NOMO-1 treated with DMSO at 0.1 percent for 48 hours (cell line): Measurements from ENCODE around the gene CEP85.

Experiments
- DNase-seq: peaks from one replicate; lab custom pipeline; 2025; ENCODE audit not compliant: unreplicated experiment; lab: John Stamatoyannopoulos, UW

Gene CEP85

GRCh38 chr1:26307363-26307781 lies 73.4 kb downstream of the CEP85 start:
- no peak for DNase-seq

GRCh38 chr1:26307966-26308899 lies 74.2 kb downstream of the CEP85 start:
- peak; percentile 25 for DNase-seq

GRCh38 chr1:26314501-26314900 lies 80.5 kb downstream of the CEP85 start:
- no peak for DNase-seq

GRCh38 chr1:26315874-26316850 lies 82.2 kb downstream of the CEP85 start:
- no peak for DNase-seq

- DNase-seq, result peak; percentile 5
Observed at GRCh38 chr1:26317146-26317545, 83.1 kb downstream of the CEP85 start.

DNA sequence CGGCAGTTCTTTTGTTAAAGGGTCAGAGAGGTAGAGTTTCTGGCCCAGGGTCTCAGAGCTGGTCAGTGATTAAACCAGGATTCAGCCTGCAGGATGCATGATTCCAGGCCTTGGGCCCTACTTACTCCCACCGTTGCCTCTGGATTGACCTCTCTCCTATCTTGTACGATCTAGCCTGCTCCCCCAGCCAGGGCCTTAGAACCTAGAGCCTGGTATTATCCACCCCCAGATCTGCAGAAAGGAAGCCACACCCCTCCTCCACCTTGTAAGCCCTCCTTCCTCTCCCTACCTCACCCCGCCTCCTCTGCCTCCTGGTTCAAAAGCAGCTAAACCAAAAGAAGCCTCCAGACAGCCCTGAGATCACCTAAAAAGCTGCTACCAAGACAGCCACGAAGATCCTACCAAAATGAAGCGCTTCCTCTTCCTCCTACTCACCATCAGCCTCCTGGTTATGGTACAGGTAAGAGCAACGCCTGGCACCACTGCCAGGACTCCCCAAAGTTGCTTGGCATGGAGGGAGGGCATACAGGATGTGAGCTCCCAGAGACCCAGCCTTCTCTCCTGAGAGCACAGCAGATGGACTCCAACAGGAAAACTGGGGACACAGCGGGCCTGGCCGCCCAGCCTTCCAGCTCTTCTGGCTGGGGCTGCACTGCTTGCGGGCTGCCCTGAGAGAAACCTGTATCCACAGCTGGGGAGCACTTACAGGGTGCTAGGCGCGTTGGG lies 83.8 kb downstream of the CEP85 start, which contains the start of gene CD52:
Gene CD52, plus strand, starts transcription at position 347 of the 726 bp plus-strand sequence. Its CDS starts 60 bp downstream, at position 407.
- DNase-seq, result peak; percentile 69

GRCh38 chr1:26318338-26319064 lies 84.5 kb downstream of the CEP85 start:
- DNase-seq, result no peak

- DNase-seq, result no peak
Observed at GRCh38 chr1:26320896-26321295, 86.9 kb downstream of the CEP85 start.

DNA sequence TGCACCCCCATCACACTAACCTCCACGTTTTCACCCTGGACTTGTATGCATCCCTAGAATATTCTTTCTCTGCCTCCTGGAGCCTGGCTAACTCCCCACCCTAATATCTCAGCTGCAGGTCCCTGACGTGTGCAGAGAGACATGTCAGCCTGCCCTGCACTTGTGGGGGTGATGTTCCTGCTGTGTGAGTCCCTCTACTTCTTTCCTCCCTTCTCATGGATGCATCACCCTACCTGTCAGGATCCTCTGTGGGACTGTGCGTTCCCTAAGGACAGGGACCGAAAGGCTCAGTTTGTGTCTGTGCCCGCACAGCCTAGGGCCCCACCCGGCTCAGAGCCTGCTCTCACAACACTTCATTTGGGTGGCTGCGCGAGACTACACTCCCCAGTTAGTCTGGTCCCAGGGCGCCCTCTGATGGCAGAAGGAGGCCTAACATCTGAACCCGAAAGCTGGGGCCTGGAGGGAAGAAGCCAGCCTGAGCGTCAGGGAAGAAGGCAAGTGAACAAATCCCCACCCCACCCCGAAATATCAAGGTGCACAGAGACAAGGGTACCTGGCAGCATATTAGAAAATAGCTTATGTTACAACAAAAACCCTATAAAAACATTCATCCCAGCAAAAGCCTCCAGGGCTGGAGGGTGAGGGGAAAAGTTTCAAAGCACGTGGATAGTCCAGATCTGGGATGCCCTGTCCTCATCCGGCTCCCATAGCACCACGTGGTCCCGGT lies 87.5 kb downstream of the CEP85 start:
- DNase-seq, result peak; percentile 83

DNA sequence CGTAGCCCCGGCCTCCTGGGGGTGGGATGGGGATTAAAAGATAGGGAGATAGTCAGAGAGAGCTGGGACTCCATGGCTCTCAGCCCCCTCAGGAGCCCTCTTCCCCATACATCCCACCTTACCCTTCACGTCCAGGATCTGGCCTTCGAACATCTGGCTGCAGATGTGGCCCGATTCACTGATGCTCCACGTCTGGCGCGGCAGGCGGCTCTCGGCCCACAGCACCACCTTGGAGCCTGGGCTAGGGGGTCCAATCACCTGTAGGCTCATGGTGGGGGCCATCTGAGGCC lies 88.0 kb downstream of the CEP85 start:
- no peak for DNase-seq

DNA sequence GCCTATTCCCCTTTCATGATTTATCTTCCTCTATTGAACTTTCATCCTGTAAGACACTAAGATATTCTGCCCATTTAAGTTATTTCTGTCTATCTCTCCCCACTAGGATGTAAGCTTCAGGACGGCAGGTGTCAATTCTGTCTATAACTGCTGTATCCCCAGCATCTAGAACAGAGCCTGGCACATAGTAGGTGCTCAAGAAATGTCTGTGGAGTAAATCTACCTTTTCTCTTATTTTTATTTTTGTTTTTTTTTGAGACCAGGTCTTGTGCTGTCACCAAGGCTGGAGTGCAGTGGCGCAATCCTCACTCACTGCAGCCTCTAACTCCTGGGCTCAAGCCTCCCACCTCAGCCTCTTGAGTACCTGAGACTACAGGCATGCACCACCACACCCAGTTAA lies 89.4 kb downstream of the CEP85 start:
- no peak for DNase-seq

DNA sequence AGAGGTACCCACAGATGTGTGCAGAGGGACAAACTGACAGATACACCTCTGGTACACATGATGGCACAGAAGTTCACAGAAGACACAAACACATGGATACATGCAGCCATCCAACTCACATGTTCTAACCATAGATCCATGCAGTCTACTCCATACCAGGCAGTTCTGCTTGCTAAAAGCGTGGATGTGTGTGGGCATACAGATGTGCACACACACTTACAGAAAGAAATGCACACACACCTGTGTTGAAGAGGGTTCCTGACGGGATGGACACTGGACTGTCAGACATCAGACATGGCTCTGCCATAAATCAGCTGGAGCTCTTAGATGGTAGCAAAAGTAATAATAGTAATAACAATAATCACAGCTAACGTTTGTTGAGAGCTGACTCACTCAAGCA lies 90.5 kb downstream of the CEP85 start:
- DNase-seq, result no peak

DNA sequence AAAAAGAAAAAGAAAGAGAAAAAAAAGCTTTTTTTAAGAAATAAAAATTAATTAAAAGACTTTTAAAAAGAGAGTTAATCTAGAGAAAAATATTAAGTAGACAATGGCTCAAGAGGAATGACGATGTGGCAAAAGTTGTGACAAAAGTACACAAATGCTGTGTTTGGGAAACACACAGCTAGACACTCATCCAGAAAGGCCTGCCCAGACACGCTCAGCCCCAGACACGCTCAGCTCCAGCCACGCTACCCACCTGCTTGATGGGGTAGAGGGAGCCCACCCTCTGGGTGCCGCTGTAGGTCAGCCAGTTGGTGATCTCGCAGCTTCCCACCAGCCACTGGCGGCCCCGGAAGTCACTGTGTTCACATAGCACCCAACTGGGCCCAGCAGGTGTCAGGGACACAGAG lies 94.0 kb downstream of the CEP85 start:
- no peak for DNase-seq
